HFFc6 (cell line): Measurements from ENCODE around the gene SV2B. TPM values are rescaled to one million over a fixed set of nuclear protein-coding genes. Genes with fewer than 3 reads are reported as not detected.

ENCODE experiments used
- DNase-seq: peaks from one replicate; pipeline ENCODE4 v3.0.0-alpha.2; 2018
- H3K27ac Mint-ChIP-seq: 2 replicates; pipeline ENCODE4 v1.8.0; 2020; ENCODE audit warnings: mild to moderate bottlenecking, mixed read lengths
- H3K27me3 Mint-ChIP-seq: 2 replicates; pipeline ENCODE4 v1.8.0; 2021; ENCODE audit warnings: mild to moderate bottlenecking, moderate library complexity, mixed read lengths; ENCODE audit not compliant: insufficient read depth
- H3K36me3 Mint-ChIP-seq: 2 replicates; pipeline ENCODE4 v1.8.0; 2021; ENCODE audit warnings: low read depth, mixed read lengths
- H3K4me1 Mint-ChIP-seq: 2 replicates; pipeline ENCODE4 v1.8.0; 2020; ENCODE audit warnings: low read depth, mixed read lengths
- H3K4me3 Mint-ChIP-seq: 2 replicates; pipeline ENCODE4 v1.8.0; 2020; ENCODE audit warnings: mild to moderate bottlenecking, moderate library complexity, mixed read lengths
- H3K9me3 Mint-ChIP-seq: 2 replicates; pipeline ENCODE4 v1.8.0; 2020; ENCODE audit warnings: mild to moderate bottlenecking, mixed read lengths
- CTCF ChIP-seq: fragments of 200-600 bp; sonication (generic); IDR thresholded peaks from 2 replicates; pipeline ENCODE4 v1.5.0; 2021; ENCODE audit warnings: antibody characterized with exemption, mild to moderate bottlenecking
- total RNA-seq, 6 experiments: library from RNA; stranded (reverse); fragmentation: NEBNext Ultra II Directional; extraction: Animal tissue kit (Norgen Biotek cat#: 25700); gene quantifications; 2 replicates in 1 of 6; 3 replicates in 5 of 6; pipeline ENCODE4 v1.2.3, GENCODE V29; 2021

The SV2B gene
- total RNA-seq, 6 experiments from 2014 or later, result not detected

GRCh38 chr15:91150502-91151160 lies 50.6 kb downstream of the SV2B start:
- no peak for DNase-seq
- Mint-ChIP-seq H3K9me3 (peaks cover 60% of the 10 kb centered on the region), H3K36me3 (no peaks in the 10 kb centered on the region), H3K27me3 (peaks cover 1% of the 10 kb centered on the region; the same call in 1 of the 2 replicates), H3K4me3 (no peak overlapping the region), H3K4me1 (no peaks in the 10 kb centered on the region), H3K27ac (no peak overlapping the region)
- TF ChIP-seq CTCF, result no peak

GRCh38 chr15:91151781-91152563 lies 51.9 kb downstream of the SV2B start:
- H3K27me3 Mint-ChIP-seq, result peaks cover 1% of the 10 kb centered on the region; the same call in 1 of the 2 replicates
- no peak for TF ChIP-seq CTCF
- H3K36me3 Mint-ChIP-seq, result no peaks in the 10 kb centered on the region

GRCh38 chr15:91152896-91153581 lies 53.0 kb downstream of the SV2B start:
- H3K9me3 Mint-ChIP-seq, result peaks cover 62% of the 10 kb centered on the region
- H3K27me3 Mint-ChIP-seq, result peaks cover 1% of the 10 kb centered on the region; the same call in 1 of the 2 replicates

More at GRCh38 chr15:91151781-91152563, 51.9 kb downstream of the SV2B start:
- H3K27ac Mint-ChIP-seq, result no peak overlapping the region
- H3K4me3 Mint-ChIP-seq, result no peak overlapping the region
- no peak for DNase-seq
- no peaks in the 10 kb centered on the region for H3K4me1 Mint-ChIP-seq
- peaks cover 69% of the 10 kb centered on the region for H3K9me3 Mint-ChIP-seq

GRCh38 chr15:91153954-91154353 lies 53.9 kb downstream of the SV2B start:
- Mint-ChIP-seq H3K4me1 (no peaks in the 10 kb centered on the region), H3K9me3 (peaks cover 67% of the 10 kb centered on the region), H3K27me3 (peaks cover 1% of the 10 kb centered on the region; the same call in 1 of the 2 replicates), H3K4me3 (no peak overlapping the region), H3K27ac (no peak overlapping the region), H3K36me3 (no peaks in the 10 kb centered on the region)
- DNase-seq, result no peak
- no peak for TF ChIP-seq CTCF

More at GRCh38 chr15:91152896-91153581, 53.0 kb downstream of the SV2B start:
- H3K36me3 Mint-ChIP-seq, result no peaks in the 10 kb centered on the region
- TF ChIP-seq CTCF, result no peak
- DNase-seq, result no peak
- H3K27ac Mint-ChIP-seq, result no peak overlapping the region
- H3K4me3 Mint-ChIP-seq, result no peak overlapping the region
- no peaks in the 10 kb centered on the region for H3K4me1 Mint-ChIP-seq

GRCh38 chr15:91156175-91156726 lies 56.2 kb downstream of the SV2B start:
- TF ChIP-seq CTCF, result no peak
- Mint-ChIP-seq H3K27ac (no peak overlapping the region), H3K4me3 (no peak overlapping the region), H3K4me1 (no peaks in the 10 kb centered on the region), H3K9me3 (peaks cover 60% of the 10 kb centered on the region), H3K27me3 (peaks cover 1% of the 10 kb centered on the region; the same call in 1 of the 2 replicates), H3K36me3 (no peaks in the 10 kb centered on the region)
- DNase-seq, result no peak
